ENCODE results near the gene NALCN. TPM values are rescaled to one million over a fixed set of nuclear protein-coding genes. Genes with fewer than 3 reads are reported as not detected.

NALCN gene
- total and polyA plus RNA-seq, 7 experiments from 2014 or later = not detected

GRCh38 chr13:101139081-101139480, 277.2 kb downstream of the NALCN start:
- Mint-ChIP-seq H3K27ac (no peak overlapping the region), H3K27me3 (peaks cover 2 to 59% (median 49%) of the 10 kb centered on the region in 5 donors), H3K4me3 (no peak overlapping the region), H3K36me3 (no peaks in the 10 kb centered on the region), H3K4me1 (no peaks in the 10 kb centered on the region), H3K9me3 (peaks cover 0 to 1% (median 0%) of the 10 kb centered on the region in 11 donors)
- CTCF ChIA-PET = no interaction called here
- no peak overlapping the region for H3K4me3 ChIP-seq (ENCODE audit: low read length)
- ATAC-seq (no peak), DNase-seq (no peak)
- H3K9me3 ChIP-seq (ENCODE audit: control insufficient read depth in 2 of 3, low read length in 3 of 3) = no peaks in the 10 kb centered on the region
- no peaks in the 10 kb centered on the region for H3K27me3 ChIP-seq (ENCODE audit: control insufficient read depth in 2 of 2, insufficient read depth in 2 of 2, low read length in 2 of 2)
- POLR2A ChIA-PET = no interaction called here
- intact Hi-C loops (cut with micrococcal nuclease) = no loop called here
- no peak overlapping the region for H3K27ac ChIP-seq (ENCODE audit: low read depth, low read length)
- no peaks in the 10 kb centered on the region for H3K4me1 ChIP-seq (ENCODE audit: control insufficient read depth in 2 of 2, insufficient read depth in 2 of 2, low read length in 2 of 2)
- no peaks in the 10 kb centered on the region for H3K36me3 ChIP-seq (ENCODE audit: control insufficient read depth in 2 of 3, insufficient read depth in 3 of 3, low read length in 3 of 3)

- Histone ChIP-seq H3K27me3 (ENCODE audit: control insufficient read depth in 2 of 2, insufficient read depth in 2 of 2, low read length in 2 of 2) (peaks cover 0 to 2% of the 10 kb centered on the region in 2 donors), H3K36me3 (ENCODE audit: control insufficient read depth in 2 of 3, insufficient read depth in 3 of 3, low read length in 3 of 3) (no peaks in the 10 kb centered on the region), H3K27ac (ENCODE audit: low read depth, low read length) (no peak overlapping the region), H3K9me3 (ENCODE audit: control insufficient read depth in 2 of 3, low read length in 3 of 3) (no peaks in the 10 kb centered on the region), H3K4me1 (ENCODE audit: control insufficient read depth in 2 of 2, insufficient read depth in 2 of 2, low read length in 2 of 2) (no peaks in the 10 kb centered on the region), H3K4me3 (ENCODE audit: low read length) (no peak overlapping the region)
- H3K36me3 Mint-ChIP-seq = no peaks in the 10 kb centered on the region
- H3K9me3 Mint-ChIP-seq = no peaks in the 10 kb centered on the region
- H3K4me3 Mint-ChIP-seq = no peak overlapping the region
- H3K27me3 Mint-ChIP-seq = peaks cover 0 to 20% (median 15%) of the 10 kb centered on the region in 5 donors
- intact Hi-C loops (cut with micrococcal nuclease) = loop anchor here (1.0 to 10.0 kb wide), 5 partner anchors 406 to 1472 kb away; partner anchors contain the start of gene GGACT (in 1 of the 2)
- ChIA-PET CTCF (interaction anchor here (0.5 to 2.5 kb wide), 7 partner anchors 9 to 1472 kb away, joined by 3 to 19 read pairs (median 4); no protein-coding TSS in a partner anchor), POLR2A (no interaction called here)
- ATAC-seq (peak; percentile 80), DNase-seq (peak in 5 of 9 donors; percentile 16 to 36 (median 29))
- no peak overlapping the region for H3K27ac Mint-ChIP-seq
- peaks cover 0 to 5% (median 0%) of the 10 kb centered on the region in 7 donors for H3K4me1 Mint-ChIP-seq
These were observed 288.5 kb downstream of the NALCN start for GRCh38 chr13:101127741-101128353.

- ATAC-seq = no peak
- intact Hi-C loops (cut with micrococcal nuclease) = loop anchor here in 1 of 2 donors (10.0 kb wide), 1 partner anchor 1208 kb away; no protein-coding TSS in a partner anchor
These were observed 293.3 kb downstream of the NALCN start for GRCh38 chr13:101123028-101123427.

DNA sequence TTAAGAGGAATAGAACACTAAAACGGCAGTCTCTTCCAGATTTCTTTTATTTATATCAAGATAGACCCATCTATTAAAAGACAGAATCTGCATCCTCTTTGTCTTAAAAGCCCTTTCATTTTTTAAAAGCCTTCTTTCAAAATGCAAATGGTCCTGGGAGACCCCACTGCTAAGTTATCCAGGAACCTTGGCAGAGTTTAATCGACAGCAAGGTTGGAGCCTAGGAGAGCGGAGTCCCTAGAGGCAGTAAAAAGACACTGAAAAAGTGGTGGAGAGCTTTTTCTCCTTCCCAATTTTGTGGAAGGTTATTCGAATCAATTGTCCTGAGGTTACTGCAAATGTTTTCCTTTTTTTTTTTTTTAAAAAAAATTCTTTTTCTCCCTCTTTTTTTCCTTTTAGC, 294.7 kb downstream of the NALCN start:
- Mint-ChIP-seq H3K27me3 (peaks cover 0 to 11% (median 0%) of the 10 kb centered on the region in 5 donors), H3K4me1 (no peaks in the 10 kb centered on the region), H3K4me3 (no peak overlapping the region), H3K36me3 (no peaks in the 10 kb centered on the region), H3K9me3 (no peaks in the 10 kb centered on the region), H3K27ac (no peak overlapping the region)
- intact Hi-C loops (cut with micrococcal nuclease) = loop anchor here in 1 of 2 donors (10.0 kb wide), 1 partner anchor 1207 kb away; no protein-coding TSS in a partner anchor
- no peak overlapping the region for H3K4me3 ChIP-seq (ENCODE audit: low read length)
- H3K36me3 ChIP-seq (ENCODE audit: control insufficient read depth in 2 of 3, insufficient read depth in 3 of 3, low read length in 3 of 3) = no peaks in the 10 kb centered on the region
- ATAC-seq (no peak), DNase-seq (no peak)
- H3K4me1 ChIP-seq (ENCODE audit: control insufficient read depth in 2 of 2, insufficient read depth in 2 of 2, low read length in 2 of 2) = no peaks in the 10 kb centered on the region
- ChIA-PET CTCF (interaction anchor here (0.7 kb wide), 1 partner anchor 898 kb away, joined by 3 read pairs; no protein-coding TSS in a partner anchor), POLR2A (interaction anchor here (0.7 kb wide), 1 partner anchor 582 kb away, joined by 6 read pairs; no protein-coding TSS in a partner anchor)
- H3K27ac ChIP-seq (ENCODE audit: low read depth, low read length) = no peak overlapping the region
- no peaks in the 10 kb centered on the region for H3K27me3 ChIP-seq (ENCODE audit: control insufficient read depth in 2 of 2, insufficient read depth in 2 of 2, low read length in 2 of 2)
- H3K9me3 ChIP-seq (ENCODE audit: control insufficient read depth in 2 of 3, low read length in 3 of 3) = no peaks in the 10 kb centered on the region

More at GRCh38 chr13:101123028-101123427, 293.3 kb downstream of the NALCN start:
- POLR2A ChIA-PET = no interaction called here
- H3K27me3 ChIP-seq (ENCODE audit: control insufficient read depth in 2 of 2, insufficient read depth in 2 of 2, low read length in 2 of 2) = no peaks in the 10 kb centered on the region
- H3K4me1 Mint-ChIP-seq = peaks cover 0 to 5% (median 0%) of the 10 kb centered on the region in 7 donors
- CTCF ChIA-PET = interaction anchor here (0.6 kb wide), 1 partner anchor 1503 kb away, joined by 4 read pairs; no protein-coding TSS in a partner anchor
- no peak overlapping the region for H3K27ac ChIP-seq (ENCODE audit: low read depth, low read length)
- no peaks in the 10 kb centered on the region for H3K4me1 ChIP-seq (ENCODE audit: control insufficient read depth in 2 of 2, insufficient read depth in 2 of 2, low read length in 2 of 2)
- DNase-seq = no peak
- no peak overlapping the region for H3K4me3 ChIP-seq (ENCODE audit: low read length)
- H3K27me3 Mint-ChIP-seq = peaks cover 0 to 4% (median 0%) of the 10 kb centered on the region in 5 donors
- no peaks in the 10 kb centered on the region for H3K9me3 ChIP-seq (ENCODE audit: control insufficient read depth in 2 of 3, low read length in 3 of 3)
- no peaks in the 10 kb centered on the region for H3K36me3 Mint-ChIP-seq
- H3K9me3 Mint-ChIP-seq = no peaks in the 10 kb centered on the region
- H3K27ac Mint-ChIP-seq = no peak overlapping the region
- H3K36me3 ChIP-seq (ENCODE audit: control insufficient read depth in 2 of 3, insufficient read depth in 3 of 3, low read length in 3 of 3) = no peaks in the 10 kb centered on the region
- no peak overlapping the region for H3K4me3 Mint-ChIP-seq

DNA sequence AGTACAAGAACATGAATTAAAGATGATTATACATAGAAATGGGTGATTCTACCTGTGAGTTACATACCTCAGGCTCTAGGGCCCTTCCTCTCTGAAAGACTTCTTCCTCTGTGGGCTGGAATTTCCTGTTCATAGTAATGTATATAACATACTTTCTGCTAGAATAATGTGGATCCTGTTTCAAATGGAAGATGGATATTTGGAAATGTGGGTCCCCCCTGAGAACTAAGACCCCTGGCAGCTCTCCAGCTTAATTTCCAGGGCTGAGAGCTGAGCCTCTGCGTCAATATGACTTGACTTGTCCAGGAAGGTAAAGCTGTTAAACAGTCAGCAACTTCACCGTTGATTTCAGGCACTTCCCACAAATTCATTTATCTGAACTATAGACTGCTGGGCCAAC, 296.3 kb downstream of the NALCN start:
- ATAC-seq (no peak), DNase-seq (no peak)
- H3K4me1 Mint-ChIP-seq = no peaks in the 10 kb centered on the region
- no peak overlapping the region for H3K4me3 Mint-ChIP-seq
- intact Hi-C loops (cut with micrococcal nuclease) = loop anchor here in 1 of 2 donors (10.0 kb wide), 1 partner anchor 1205 kb away; no protein-coding TSS in a partner anchor
- Histone ChIP-seq H3K27ac (ENCODE audit: low read depth, low read length) (no peak overlapping the region), H3K36me3 (ENCODE audit: control insufficient read depth in 2 of 3, insufficient read depth in 3 of 3, low read length in 3 of 3) (no peaks in the 10 kb centered on the region), H3K4me3 (ENCODE audit: low read length) (no peak overlapping the region), H3K9me3 (ENCODE audit: control insufficient read depth in 2 of 3, low read length in 3 of 3) (no peaks in the 10 kb centered on the region), H3K4me1 (ENCODE audit: control insufficient read depth in 2 of 2, insufficient read depth in 2 of 2, low read length in 2 of 2) (no peaks in the 10 kb centered on the region), H3K27me3 (ENCODE audit: control insufficient read depth in 2 of 2, insufficient read depth in 2 of 2, low read length in 2 of 2) (no peaks in the 10 kb centered on the region)
- no peaks in the 10 kb centered on the region for H3K9me3 Mint-ChIP-seq
- CTCF ChIA-PET = no interaction called here
- H3K36me3 Mint-ChIP-seq = no peaks in the 10 kb centered on the region
- peaks cover 0 to 11% (median 0%) of the 10 kb centered on the region in 5 donors for H3K27me3 Mint-ChIP-seq
- POLR2A ChIA-PET = no interaction called here
- no peak overlapping the region for H3K27ac Mint-ChIP-seq

DNA sequence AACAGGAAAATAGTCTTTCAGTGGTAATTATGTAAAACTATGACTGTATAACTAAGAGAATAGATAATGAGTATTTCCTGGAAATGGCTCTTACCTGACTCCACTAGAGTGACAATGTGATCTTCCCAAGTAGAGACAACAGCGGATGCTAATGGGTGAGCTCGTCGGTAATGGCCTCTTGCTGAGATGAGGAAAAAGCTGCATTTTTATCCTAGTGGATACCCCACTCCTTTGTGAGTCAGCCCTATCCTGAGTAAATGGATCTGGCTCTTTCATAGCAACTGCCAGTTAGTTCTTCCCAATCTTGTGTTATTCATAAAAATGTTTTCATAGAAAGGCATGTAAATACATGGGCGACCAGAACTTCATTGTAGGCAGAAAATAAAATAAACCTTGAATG, 299.5 kb downstream of the NALCN start:
- intact Hi-C loops (cut with micrococcal nuclease) = no loop called here
- CTCF ChIA-PET = interaction anchor here (0.7 kb wide), 1 partner anchor 1780 kb away, joined by 4 read pairs; no protein-coding TSS in a partner anchor
- POLR2A ChIA-PET = no interaction called here

More for the DNA sequence above, 299.5 kb downstream of the NALCN start:
- Mint-ChIP-seq H3K4me1 (no peaks in the 10 kb centered on the region), H3K4me3 (no peak overlapping the region), H3K27me3 (peaks cover 0 to 15% (median 0%) of the 10 kb centered on the region in 5 donors), H3K36me3 (no peaks in the 10 kb centered on the region), H3K27ac (no peak overlapping the region), H3K9me3 (no peaks in the 10 kb centered on the region)
- H3K4me3 ChIP-seq (ENCODE audit: low read length) = no peak overlapping the region
- ATAC-seq (no peak), DNase-seq (no peak)
- H3K27me3 ChIP-seq (ENCODE audit: control insufficient read depth in 2 of 2, insufficient read depth in 2 of 2, low read length in 2 of 2) = no peaks in the 10 kb centered on the region
- H3K36me3 ChIP-seq (ENCODE audit: control insufficient read depth in 2 of 3, insufficient read depth in 3 of 3, low read length in 3 of 3) = no peaks in the 10 kb centered on the region
- H3K27ac ChIP-seq (ENCODE audit: low read depth, low read length) = no peak overlapping the region
- H3K4me1 ChIP-seq (ENCODE audit: control insufficient read depth in 2 of 2, insufficient read depth in 2 of 2, low read length in 2 of 2) = no peaks in the 10 kb centered on the region
- H3K9me3 ChIP-seq (ENCODE audit: control insufficient read depth in 2 of 3, low read length in 3 of 3) = no peaks in the 10 kb centered on the region

All from naive thymus-derived CD4-positive, alpha-beta T cell (primary cell).